ENCODE results near the gene ADAP1. TPM values are rescaled to one million over a fixed set of nuclear protein-coding genes. Genes with fewer than 3 reads are reported as not detected.

Gene ADAP1
- total and polyA plus RNA-seq, 9 donors: 0.52 to 16.4 (median 3.5) TPM

GRCh38 chr7:938546-939185 lies 15.8 kb downstream of the ADAP1 start:
- intact Hi-C loops (cut with DNase I): no loop called here
- 92 to 96% (median 93%) methylated on average over 27 of the region's 27 CpGs for WGBS, 3 donors
- DNase-seq: no peak
- Histone ChIP-seq H3K4me3 (no peak overlapping the region), H3K27me3 (no peaks in the 10 kb centered on the region), H3K9me3 (no peaks in the 10 kb centered on the region), H3K36me3 (no peaks in the 10 kb centered on the region), H3K27ac (no peak overlapping the region), H3K4me1 (ENCODE audit: insufficient read depth) (no peaks in the 10 kb centered on the region)
- TF ChIP-seq CTCF (IDR thresholded peaks at IDR 0.05): no peak
- TF ChIP-seq EP300 (IDR thresholded peaks at IDR 0.05): no peak
- no peak for TF ChIP-seq POLR2A (IDR thresholded peaks at IDR 0.05)

- intact Hi-C loops (cut with DNase I): no loop called here
- Histone ChIP-seq H3K4me1 (ENCODE audit: insufficient read depth) (no peaks in the 10 kb centered on the region), H3K9me3 (no peaks in the 10 kb centered on the region), H3K36me3 (no peaks in the 10 kb centered on the region), H3K27me3 (no peaks in the 10 kb centered on the region), H3K27ac (no peak overlapping the region), H3K4me3 (no peak overlapping the region)
- DNase-seq: no peak
- 84 to 92% (median 89%) methylated on average over 16 of the region's 16 CpGs for WGBS, 3 donors
- TF ChIP-seq POLR2A (IDR thresholded peaks at IDR 0.05): no peak
- TF ChIP-seq EP300 (IDR thresholded peaks at IDR 0.05): no peak
- TF ChIP-seq CTCF (IDR thresholded peaks at IDR 0.05): no peak
Observed at GRCh38 chr7:937856-938484, 16.5 kb downstream of the ADAP1 start.

GRCh38 chr7:936386-937054 lies 18.0 kb downstream of the ADAP1 start:
- H3K9me3 ChIP-seq: no peaks in the 10 kb centered on the region
- intact Hi-C loops (cut with DNase I): no loop called here
- WGBS, 3 donors: 72 to 77% (median 76%) methylated on average over 17 to 22 of the region's 22 CpGs

More at GRCh38 chr7:936386-937054, 18.0 kb downstream of the ADAP1 start:
- DNase-seq: no peak
- TF ChIP-seq CTCF (IDR thresholded peaks at IDR 0.05) (no peak), POLR2A (IDR thresholded peaks at IDR 0.05) (no peak), EP300 (IDR thresholded peaks at IDR 0.05) (no peak)
- Histone ChIP-seq H3K36me3 (no peaks in the 10 kb centered on the region), H3K4me3 (no peak overlapping the region), H3K27ac (no peak overlapping the region), H3K27me3 (no peaks in the 10 kb centered on the region), H3K4me1 (ENCODE audit: insufficient read depth) (no peaks in the 10 kb centered on the region)
